ENCODE results near the gene SF3B6.
A peak's percentile ranks its signal among the peaks of the same experiment; 100 is the strongest.
"Not testable (repeated sequence)": the region's sequence is repeated elsewhere in the genome, so short reads cannot be mapped to it uniquely, and the experiment has no call there.

SF3B6 gene, protein sequence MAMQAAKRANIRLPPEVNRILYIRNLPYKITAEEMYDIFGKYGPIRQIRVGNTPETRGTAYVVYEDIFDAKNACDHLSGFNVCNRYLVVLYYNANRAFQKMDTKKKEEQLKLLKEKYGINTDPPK

GRCh38 chr2:24075915-24076848 is at the start of gene SF3B6:
Gene SF3B6 (minus strand): TSS chr2:24076326. CDS start chr2:24076229, 97 bp downstream.
- DNase-seq (ENCODE audit: low spot score) = peak; percentile 100

- no peak for DNase-seq (ENCODE audit: low spot score)
Measured at GRCh38 chr2:24123922-24124580, 47.9 kb upstream of the SF3B6 start.

GRCh38 chr2:24123195-24123921 is 47.2 kb upstream of the SF3B6 start, which contains the start of the genes FAM228B and PFN4:
Gene FAM228B (plus strand): TSS chr2:24123469. CDS start chr2:24124362, 893 bp downstream.
Gene PFN4 (minus strand): TSS chr2:24123334. CDS start chr2:24122535, 799 bp downstream.
- peak; percentile 86 for DNase-seq (ENCODE audit: low spot score)

GRCh38 chr2:24122366-24123194 is 46.5 kb upstream of the SF3B6 start:
- no peak for DNase-seq (ENCODE audit: low spot score)

GRCh38 chr2:24121469-24121868 is 45.3 kb upstream of the SF3B6 start:
- DNase-seq (ENCODE audit: low spot score) = no peak

GRCh38 chr2:24121066-24121465 is 44.9 kb upstream of the SF3B6 start:
- DNase-seq (ENCODE audit: low spot score) = no peak

DNA sequence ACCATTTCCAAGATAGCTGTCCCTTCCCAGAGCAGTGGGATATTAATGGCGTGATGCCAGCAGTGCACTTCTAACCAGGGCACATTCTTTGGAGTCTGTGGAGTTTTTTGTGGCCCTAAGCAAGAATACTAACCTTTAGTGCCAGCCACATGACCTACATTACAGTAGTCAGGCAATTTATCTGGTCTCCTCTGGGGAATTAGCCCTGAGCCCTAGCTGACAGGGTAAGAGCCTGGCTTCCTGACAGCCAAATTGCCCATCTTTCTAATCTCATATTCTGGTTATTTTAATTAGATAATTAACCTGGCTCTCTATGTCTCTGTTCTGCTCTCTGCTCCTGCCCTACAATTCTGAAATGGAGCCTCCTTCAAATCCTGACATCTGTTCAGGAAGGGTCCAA is 41.8 kb upstream of the SF3B6 start:
- DNase-seq (ENCODE audit: low spot score) = no peak

- DNase-seq (ENCODE audit: low spot score) = peak; percentile 77
Measured at GRCh38 chr2:24115057-24115456, 38.9 kb upstream of the SF3B6 start.

DNA sequence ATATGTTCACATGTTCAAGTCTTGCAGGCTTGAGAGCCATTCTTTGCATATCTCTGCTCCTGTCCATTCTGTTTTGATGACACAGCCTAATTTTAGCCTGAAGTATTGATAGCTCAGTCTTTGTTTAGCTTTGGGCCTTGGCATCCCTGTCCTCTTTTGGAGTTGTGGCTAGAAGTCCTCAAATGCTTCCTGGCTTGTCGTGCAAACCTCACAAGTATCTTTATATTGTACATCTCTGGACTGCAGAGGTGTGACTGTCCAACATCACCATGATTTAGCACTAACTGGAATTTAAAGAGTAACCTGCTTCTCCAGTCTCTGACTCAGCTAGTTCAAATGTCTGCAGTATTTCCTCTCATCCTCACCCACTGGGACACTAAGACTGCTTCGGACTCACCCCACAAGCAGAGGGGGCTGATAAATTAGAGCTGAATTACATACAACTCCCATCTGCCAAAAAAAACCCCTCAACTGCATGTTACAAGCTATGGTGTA is 35.3 kb upstream of the SF3B6 start:
- peak; percentile 78 for DNase-seq (ENCODE audit: low spot score)

GRCh38 chr2:24110660-24111303 is 34.7 kb upstream of the SF3B6 start:
- no peak for DNase-seq (ENCODE audit: low spot score)

DNA sequence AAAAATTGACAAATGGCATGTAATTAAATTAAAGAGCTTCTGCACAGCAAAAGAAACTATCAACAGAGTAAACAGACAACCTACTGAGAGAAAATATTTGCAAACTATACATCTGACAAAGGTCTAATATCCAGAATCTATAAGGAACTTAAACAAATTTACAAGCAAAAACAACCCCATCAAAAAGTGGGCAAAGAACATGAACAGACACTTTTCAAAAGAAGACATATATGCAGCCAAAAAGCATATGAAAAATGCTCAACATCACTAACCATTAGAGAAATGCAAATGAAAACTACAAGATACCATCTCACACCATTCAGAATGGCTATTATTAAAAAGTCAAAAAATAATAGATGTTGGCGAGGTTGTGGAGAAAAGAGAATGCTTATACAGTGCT is 33.3 kb upstream of the SF3B6 start:
- DNase-seq (ENCODE audit: low spot score) = not testable (repeated sequence)

DNA sequence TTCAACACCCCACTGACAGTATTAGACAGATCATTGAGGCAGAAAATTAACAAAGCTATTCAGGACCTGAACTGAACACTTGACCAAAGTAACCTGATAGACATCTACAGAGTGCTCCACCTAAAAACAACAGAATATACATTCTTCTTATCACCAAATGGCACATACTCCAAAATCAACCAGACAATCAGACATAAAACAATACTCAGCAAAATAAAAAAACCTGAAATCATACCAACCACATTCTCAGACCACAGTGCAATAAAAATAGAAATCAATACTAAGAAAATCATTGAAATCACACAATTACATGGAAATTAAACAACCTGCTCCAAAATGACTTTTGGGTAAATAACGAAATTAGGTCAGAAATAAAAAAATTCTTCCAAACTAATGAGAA is 31.2 kb upstream of the SF3B6 start:
- DNase-seq (ENCODE audit: low spot score) = no peak

GRCh38 chr2:24106786-24107185 is 30.7 kb upstream of the SF3B6 start:
- no peak for DNase-seq (ENCODE audit: low spot score)

DNA sequence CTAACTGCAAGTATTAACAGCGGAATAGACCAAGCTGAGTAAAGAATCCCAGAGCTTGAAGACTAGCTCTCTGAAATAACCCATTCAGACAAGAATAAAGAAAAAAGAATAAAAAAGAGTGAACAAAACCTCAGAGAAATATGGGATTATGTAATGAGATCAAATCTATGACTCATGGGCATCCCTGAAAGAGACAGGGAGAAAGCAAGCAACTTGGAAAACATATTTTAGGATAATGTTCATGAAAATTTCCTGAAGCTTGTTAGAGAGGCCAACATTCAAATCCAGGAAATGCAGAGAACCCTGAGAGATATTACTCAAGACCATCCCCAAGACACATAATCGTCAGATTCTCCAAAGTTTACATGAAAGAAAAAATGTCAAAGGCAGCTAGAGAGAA is 29.7 kb upstream of the SF3B6 start:
- no peak for DNase-seq (ENCODE audit: low spot score)

DNA sequence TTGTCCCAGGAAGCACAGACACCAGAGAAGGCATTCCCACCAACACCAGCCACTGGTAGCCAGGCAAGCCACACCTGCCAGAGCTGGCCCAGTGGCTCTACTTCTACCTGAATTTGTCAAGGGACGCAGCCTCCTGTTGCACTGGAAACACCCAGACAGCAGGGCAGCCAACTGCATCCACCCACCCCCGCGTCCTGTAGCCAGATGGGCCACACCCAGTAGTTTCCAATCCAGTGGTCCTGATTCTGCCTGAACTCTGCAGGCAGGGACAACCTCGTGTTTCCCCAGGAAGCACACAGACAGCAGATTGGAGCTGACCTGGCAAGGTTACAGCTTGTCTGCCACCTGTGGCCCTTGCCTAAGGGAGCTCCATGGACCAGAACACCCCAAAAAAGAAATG is 28.8 kb upstream of the SF3B6 start:
- peak; percentile 35 for DNase-seq (ENCODE audit: low spot score)

DNA sequence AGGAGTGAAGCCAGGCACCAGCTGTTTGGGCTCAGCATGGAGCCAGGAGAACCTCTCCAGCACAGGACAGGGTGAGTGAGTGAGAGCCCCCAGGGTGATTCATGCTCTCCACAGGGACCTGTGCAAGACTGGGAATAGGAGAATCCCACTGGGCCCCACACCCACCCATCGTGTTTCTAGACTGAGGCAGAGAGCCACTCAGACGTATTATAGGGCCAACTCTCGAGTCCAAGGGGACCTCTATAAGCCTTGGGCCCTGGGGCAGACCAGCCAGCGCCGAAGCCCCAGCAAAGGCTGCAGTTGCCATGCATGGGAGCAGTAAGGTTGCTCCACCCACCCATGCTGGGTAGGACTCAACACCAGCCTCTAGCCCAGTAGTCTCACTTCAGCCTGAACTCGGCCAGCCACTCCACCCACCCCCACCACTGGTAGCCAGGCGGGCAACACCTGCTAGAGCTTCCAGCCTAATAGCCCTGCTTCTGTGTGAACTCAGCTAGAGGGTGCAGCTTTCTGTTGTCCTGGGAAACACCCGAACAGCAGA is 28.1 kb upstream of the SF3B6 start:
- DNase-seq (ENCODE audit: low spot score) = no peak

DNA sequence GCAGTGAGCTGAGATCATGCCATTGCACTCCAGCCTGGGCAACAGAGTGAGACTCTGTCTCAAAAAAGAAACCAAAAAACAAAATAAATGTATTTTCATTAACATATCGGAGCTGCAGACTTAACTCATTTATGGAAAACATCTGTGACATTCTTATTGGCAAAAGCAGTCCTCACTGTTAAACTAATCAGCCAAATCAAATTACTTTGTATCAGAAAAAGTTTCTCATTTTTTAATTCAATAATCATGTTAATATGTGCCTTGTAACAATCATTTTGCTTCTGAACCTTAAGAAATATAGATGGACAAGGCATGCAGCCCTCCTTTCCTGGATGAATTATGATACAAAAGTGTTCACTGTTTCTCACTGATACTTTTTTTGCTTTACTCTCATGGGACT is 26.6 kb upstream of the SF3B6 start:
- DNase-seq (ENCODE audit: low spot score) = no peak

- DNase-seq (ENCODE audit: low spot score) = no peak
Measured at GRCh38 chr2:24101992-24102391, 25.9 kb upstream of the SF3B6 start.

GRCh38 chr2:24100732-24101131 is 24.6 kb upstream of the SF3B6 start:
- DNase-seq (ENCODE audit: low spot score) = not testable (repeated sequence)

DNA sequence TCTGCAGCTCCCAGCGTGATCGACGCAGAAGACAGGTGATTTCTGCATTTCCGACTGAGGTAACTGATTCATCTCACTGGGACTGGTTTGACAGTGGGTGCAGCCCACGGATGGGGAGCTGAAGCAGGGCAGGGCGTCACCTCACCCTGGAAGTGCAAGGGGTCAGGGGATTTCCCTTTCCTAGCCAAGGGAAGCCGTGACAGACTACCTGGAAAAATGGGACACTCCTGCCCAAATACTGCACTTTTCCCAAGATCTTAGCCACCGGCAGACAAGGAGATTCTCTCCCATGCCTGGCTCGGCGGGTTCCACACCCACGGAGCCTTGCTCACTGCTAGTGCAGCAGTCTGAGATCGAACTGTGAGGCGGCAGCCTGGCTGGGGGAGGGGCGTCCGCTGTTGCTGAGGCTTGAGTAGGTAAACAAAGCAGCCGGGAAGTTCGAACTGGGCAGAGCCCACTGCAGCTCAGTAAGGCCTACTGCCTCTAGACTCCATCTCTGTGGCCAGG is 19.1 kb upstream of the SF3B6 start:
- not testable (repeated sequence) for DNase-seq (ENCODE audit: low spot score)
